H1 (cell line): ENCODE data around the gene AK8. TPM values are rescaled to one million over a fixed set of nuclear protein-coding genes. Genes with fewer than 3 reads are reported as not detected.

ENCODE experiments used
- CTCF ChIA-PET: fragments of 300-600 bp; sonication (Branson Sonifier 250); formaldehyde crosslinking; loops from one replicate; lab custom pipeline; 2021; ENCODE audit not compliant: partially characterized antibody; lab: Charles Lee
- POLR2A ChIA-PET: fragments of 300-600 bp; sonication (Branson Sonifier 250); formaldehyde crosslinking; loops from one replicate; lab custom pipeline; 2021; ENCODE audit warnings: inconsistent platforms; ENCODE audit not compliant: partially characterized antibody; lab: Charles Lee
- DNase-seq, 2 experiments: peaks; one replicate each; pipeline versions ENCODE4 v3.0.0 to v3.0.0-alpha.2; 2010 to 2022; ENCODE audit warnings: low spot score in 2 of 2, low read depth in 1 of 2, mixed read lengths in 1 of 2
- FAIRE-seq: peaks from 2 replicates; lab custom pipeline; 2011; peaks lifted over from hg19 to GRCh38; lab: Jason Lieb, UNC
- H2AFZ ChIP-seq: 2 replicates; pipeline ENCODE4 v1.8.1; 2012; ENCODE audit warnings: low read length, inconsistent platforms
- H2AK5ac ChIP-seq: 2 replicates; pipeline ENCODE4 v1.6.1; 2013; ENCODE audit warnings: low read depth, low read length
- H2BK120ac ChIP-seq: replicated peaks from 2 replicates; pipeline ENCODE3; 2013; ENCODE audit warnings: low read depth, low read length, inconsistent platforms
- H2BK12ac ChIP-seq: 2 replicates; pipeline ENCODE4 v1.6.1; 2013; ENCODE audit warnings: low read depth, low read length
- H2BK15ac ChIP-seq: 2 replicates; pipeline ENCODE4 v1.6.1; 2013; ENCODE audit warnings: low read length
- H2BK20ac ChIP-seq: 2 replicates; pipeline ENCODE4 v1.6.1; 2013; ENCODE audit warnings: low read length
- H2BK5ac ChIP-seq: 2 replicates; pipeline ENCODE4 v1.6.1; 2013; ENCODE audit warnings: low read depth, low read length
- H3K14ac ChIP-seq: 2 replicates; pipeline ENCODE4 v1.6.1; 2013; ENCODE audit warnings: inconsistent platforms; ENCODE audit not compliant: insufficient read length
- H3K18ac ChIP-seq: 2 replicates; pipeline ENCODE4 v1.6.1; 2013; ENCODE audit warnings: low read length; ENCODE audit errors: extremely low read depth
- H3K23ac ChIP-seq: 2 replicates; pipeline ENCODE4 v1.6.1; 2013; ENCODE audit warnings: inconsistent platforms; ENCODE audit not compliant: insufficient read length
- H3K23me2 ChIP-seq: 2 replicates; pipeline ENCODE4 v1.6.1; 2013; ENCODE audit warnings: low read depth, low read length
- H3K27ac ChIP-seq: 2 replicates; pipeline ENCODE4 v1.6.1; 2011; ENCODE audit warnings: low read depth, low read length, inconsistent platforms
- H3K27me3 ChIP-seq, 4 experiments: replicated peaks in 1 of 4; 1 replicate in 1 of 4; 2 replicates in 3 of 4; pipeline versions ENCODE4 v1.6.1 to v1.8.1; 2011 to 2013; ENCODE audit warnings: low read length in 3 of 4, mild to moderate bottlenecking in 3 of 4, inconsistent platforms in 2 of 4, mixed read lengths in 2 of 4, moderate library complexity in 1 of 4; ENCODE audit not compliant: control insufficient read depth in 3 of 4, insufficient read depth in 3 of 4; ENCODE audit errors: extremely low read depth in 1 of 4
- H3K36me3 ChIP-seq, 4 experiments: 2 replicates each; pipeline versions ENCODE4 v1.6.1 to v1.8.1; 2011 to 2013; ENCODE audit warnings: mild to moderate bottlenecking in 4 of 4, low read length in 3 of 4, moderate library complexity in 2 of 4, control low read depth in 1 of 4, inconsistent platforms in 1 of 4; ENCODE audit not compliant: insufficient read depth in 4 of 4, control insufficient read depth in 2 of 4
- H3K4ac ChIP-seq: replicated peaks from 2 replicates; pipeline ENCODE3; 2013; ENCODE audit warnings: low read length, low read depth, mixed read lengths, inconsistent platforms; ENCODE audit not compliant: insufficient read length
- H3K4me1 ChIP-seq, 4 experiments: replicated peaks in 1 of 4; 1 replicate in 1 of 4; 2 replicates in 3 of 4; pipeline versions ENCODE4 v1.6.1 to v1.8.1; 2011 to 2013; ENCODE audit warnings: low read length in 3 of 4, inconsistent platforms in 2 of 4, mixed read lengths in 1 of 4; ENCODE audit not compliant: insufficient read depth in 4 of 4, control insufficient read depth in 3 of 4
- H3K4me2 ChIP-seq, 2 experiments: 2 replicates each; pipeline versions ENCODE4 v1.6.1 to v1.8.1; 2011 to 2013; ENCODE audit warnings: low read depth in 2 of 2, low read length in 2 of 2, control low read depth in 1 of 2, inconsistent platforms in 1 of 2, mild to moderate bottlenecking in 1 of 2; ENCODE audit not compliant: insufficient read depth in 1 of 2
- H3K4me3 ChIP-seq, 4 experiments: fragments of 200-600, 300-600 bp in 1 of 4; sonication (generic), shearing (Covaris generic), sonication (Bioruptor Twin) in 1 of 4; 2 replicates each; pipeline versions ENCODE4 v1.5.1 to v1.8.1; 2011 to 2016; ENCODE audit warnings: low read length in 4 of 4, low read depth in 3 of 4, control low read depth in 2 of 4, inconsistent platforms in 2 of 4, mild to moderate bottlenecking in 2 of 4, mixed read lengths in 1 of 4, moderate library complexity in 1 of 4; ENCODE audit not compliant: insufficient read depth in 2 of 4; ENCODE audit errors: extremely low read depth in 1 of 4
- H3K56ac ChIP-seq: replicated peaks from 2 replicates; pipeline ENCODE3; 2013; ENCODE audit warnings: low read depth, mild to moderate bottlenecking, mixed read lengths, low read length, inconsistent platforms; ENCODE audit not compliant: insufficient read length
- H3K79me1 ChIP-seq: 2 replicates; pipeline ENCODE4 v1.6.1; 2013; ENCODE audit warnings: low read depth, low read length, control low read depth
- H3K79me2 ChIP-seq, 2 experiments: 2 replicates each; pipeline versions ENCODE4 v1.6.1 to v1.8.1; 2012 to 2013; ENCODE audit warnings: low read length in 2 of 2, mild to moderate bottlenecking in 2 of 2, inconsistent platforms in 1 of 2; ENCODE audit not compliant: insufficient read depth in 2 of 2, control insufficient read depth in 1 of 2
- H3K9ac ChIP-seq, 4 experiments: replicated peaks in 1 of 4; 1 replicate in 1 of 4; 2 replicates in 3 of 4; pipeline versions ENCODE4 v1.6.1 to v1.8.1; 2011 to 2013; ENCODE audit warnings: low read depth in 3 of 4, low read length in 3 of 4, control low read depth in 2 of 4, mild to moderate bottlenecking in 2 of 4, moderate library complexity in 2 of 4, inconsistent platforms in 1 of 4; ENCODE audit errors: extremely low read depth in 1 of 4
- H3K9me3 ChIP-seq, 2 experiments: 2 replicates each; pipeline versions ENCODE4 v1.6.1 to v1.8.1; 2012 to 2013; ENCODE audit warnings: mild to moderate bottlenecking in 2 of 2, moderate library complexity in 2 of 2, control low read depth in 1 of 2, inconsistent platforms in 1 of 2, low read depth in 1 of 2, low read length in 1 of 2, mixed read lengths in 1 of 2; ENCODE audit not compliant: insufficient read depth in 2 of 2
- H4K20me1 ChIP-seq, 2 experiments: replicated peaks in 1 of 2; 2 replicates each; pipeline versions ENCODE3 to v1.8.1; 2011 to 2013; ENCODE audit warnings: inconsistent platforms in 2 of 2, low read length in 2 of 2, mild to moderate bottlenecking in 1 of 2; ENCODE audit not compliant: insufficient read depth in 2 of 2, control insufficient read depth in 1 of 2
- H4K5ac ChIP-seq: 2 replicates; pipeline ENCODE4 v1.6.1; 2013; ENCODE audit warnings: low read length, low read depth, mixed read lengths, inconsistent platforms; ENCODE audit not compliant: insufficient read length
- H4K8ac ChIP-seq: 2 replicates; pipeline ENCODE4 v1.8.0; 2013; ENCODE audit warnings: mild to moderate bottlenecking, moderate library complexity, low read length, inconsistent platforms; ENCODE audit not compliant: insufficient read depth; ENCODE audit errors: extremely low read depth
- H4K91ac ChIP-seq: replicated peaks from 2 replicates; pipeline ENCODE3; 2013; ENCODE audit warnings: low read length, mixed read lengths, inconsistent platforms; ENCODE audit not compliant: insufficient read length
- KDM1A ChIP-seq: fragments of 200-600, 300-600 bp; sonication (generic); IDR thresholded peaks from 2 replicates; pipeline ENCODE4 v1.7.1; 2016; ENCODE audit warnings: mild to moderate bottlenecking, low read length, borderline replicate concordance
- SUZ12 ChIP-seq: fragments of 200-600 bp; sonication (generic); IDR thresholded peaks from 2 replicates; pipeline ENCODE4 v1.6.1; 2012; ENCODE audit warnings: mild to moderate bottlenecking, inconsistent platforms, low read length, moderate library complexity, mixed read lengths
- whole genome bisulfite sequencing, 2 experiments: shearing (Covaris generic) in 1 of 2; methylation state at CpG; one replicate each; pipeline versions ENCODE4 v1.1.6 to v1.1.7; 2013 to 2015; ENCODE audit warnings: low lambda C conversion rate in 2 of 2, mixed read lengths in 2 of 2, inconsistent platforms in 1 of 2, low coverage in 1 of 2, missing lambda C conversion rate in 1 of 2; ENCODE audit not compliant: insufficient replicate concordance in 2 of 2, insufficient coverage in 1 of 2, insufficient read length in 1 of 2; ENCODE audit errors: extremely low coverage in 1 of 2, missing lambda C conversion rate in 1 of 2; 5-methylcytosine and 5-hydroxymethylcytosine counted together
- polyA plus RNA-seq, 7 experiments: library from polyadenylated mRNA; depleted of rRNA in 3 of 7; stranded (reverse) in 5 of 7; unstranded in 2 of 7; fragments of >200 nt in 5 of 7; fragments of 200-250 nt in 2 of 7; gene quantifications; 1 replicate in 5 of 7; 2 replicates in 1 of 7; 4 replicates in 1 of 7; pipeline versions ENCODE4 v1.2.1 to v1.2.3, GENCODE V29; 2011 to 2013; ENCODE audit warnings: missing spikeins in 2 of 7, mixed read lengths in 2 of 7
- total RNA-seq: library from RNA; stranded (reverse); fragmentation: NEBNext Ultra II Directional; extraction: Animal tissue kit (Norgen Biotek cat#: 25700); gene quantifications from 2 replicates; pipeline ENCODE4 v1.2.1, GENCODE V29; 2021

AK8 gene
- total and polyA plus RNA-seq, 2 of the 8 experiments (the other 6 are each of a cell fraction or from before 2014, with no cell fraction given): 0.35 to 0.48 TPM

DNA sequence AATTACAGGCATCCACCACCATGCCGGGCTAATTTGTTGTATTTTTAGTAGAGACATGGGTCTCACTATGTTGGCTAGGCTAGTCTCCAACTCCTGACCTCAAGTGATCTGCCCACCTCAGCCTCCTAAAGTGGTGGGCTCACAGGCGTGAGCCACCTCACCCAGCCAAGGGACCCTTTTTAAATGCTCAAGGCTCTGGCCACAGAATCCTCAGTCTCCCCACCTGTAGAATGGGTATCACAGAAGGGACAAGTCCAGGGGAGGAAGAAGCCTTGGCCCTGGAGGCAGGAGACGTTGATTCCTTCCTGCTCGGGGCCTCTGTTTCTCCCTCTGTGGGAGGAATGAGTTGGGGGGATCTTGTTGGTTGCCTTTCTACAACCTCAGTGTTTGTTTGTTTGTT is 162.1 kb downstream of the AK8 start:
- Histone ChIP-seq H2BK20ac (no peak overlapping the region), H4K20me1 (no peaks in the 10 kb centered on the region), H3K9ac (no peak overlapping the region), H3K23me2 (no peaks in the 10 kb centered on the region), H2BK120ac (no peak overlapping the region), H4K91ac (no peak overlapping the region), H3K56ac (no peak overlapping the region), H3K36me3 (no peaks in the 10 kb centered on the region), H3K4me2 (no peak overlapping the region), H3K14ac (no peak overlapping the region), H3K9me3 (no peaks in the 10 kb centered on the region), H3K27ac (no peak overlapping the region), H2BK15ac (no peak overlapping the region), H4K8ac (no peak overlapping the region), H3K4me3 (no peak overlapping the region), H3K79me1 (no peaks in the 10 kb centered on the region), H3K18ac (no peak overlapping the region), H2AK5ac (no peak overlapping the region), H2BK5ac (no peak overlapping the region), H3K79me2 (no peaks in the 10 kb centered on the region), H2BK12ac (no peak overlapping the region), H4K5ac (no peak overlapping the region), H3K4ac (no peak overlapping the region), H3K27me3 (no peaks in the 10 kb centered on the region), H2AFZ (no peak overlapping the region), H3K4me1 (no peaks in the 10 kb centered on the region), H3K23ac (no peak overlapping the region)
- ChIA-PET POLR2A (interaction anchor here (1.5 kb wide), 1 partner anchor 36 kb away, joined by 3 read pairs; no protein-coding TSS in a partner anchor), CTCF (interaction anchor here (0.9 kb wide), 1 partner anchor 22 kb away, joined by 5 read pairs; no protein-coding TSS in a partner anchor)
- no peak for DNase-seq
- WGBS, 2 experiments: 87% methylated on average over 4 of the region's 4 CpGs; no CpG with 5 or more reads in 1 of the 2 experiments
- TF ChIP-seq KDM1A: peak; percentile 32; the same call in 1 of the 2 replicates
- no peak for TF ChIP-seq SUZ12
- no peak for FAIRE-seq
